Motor neuron (in vitro differentiated cells): ENCODE measurements around the gene DNASE1. TPM values are rescaled to one million over a fixed set of nuclear protein-coding genes. Genes with fewer than 3 reads are reported as not detected.

Source experiments
- ATAC-seq, 8 experiments: fragments of 200-7000 bp; cut with Tn5 transposase; replicated peaks in 6 of 8; 2 replicates each; pipeline ENCODE4 v1.8.0; 2021; ENCODE audit warnings: mild to moderate bottlenecking in 8 of 8, moderate library complexity in 8 of 8
- H3K27ac ChIP-seq, 2 donors: fragments of 250-450 bp; sonication (Bioruptor Pico); 2 replicates each; pipeline ENCODE4 v1.9.0; 2021; ENCODE audit warnings: antibody characterized with exemption in 2 of 2, mild to moderate bottlenecking in 2 of 2, moderate library complexity in 1 of 2
- H3K4me1 ChIP-seq, 2 donors: fragments of 250-450 bp; sonication (Bioruptor Pico); replicated peaks in 1 of 2; 2 replicates each; pipeline ENCODE4 v1.6.1; 2021; ENCODE audit warnings: antibody characterized with exemption in 2 of 2, mild to moderate bottlenecking in 2 of 2, moderate library complexity in 1 of 2
- H3K4me3 ChIP-seq, 5 donors: fragments of 250-450 bp; sonication (Bioruptor Pico); 2 replicates each; pipeline ENCODE4 v1.9.0; 2021; ENCODE audit warnings: antibody characterized with exemption in 5 of 5, mild to moderate bottlenecking in 5 of 5, moderate library complexity in 4 of 5
- WGBS, 10 experiments: fragments of 450-650 bp; shearing (Covaris generic); methylation state at CpG; one replicate each; pipeline ENCODE4 v1.0.0; 2022; 5-methylcytosine and 5-hydroxymethylcytosine counted together
- in situ Hi-C, 9 experiments: fragments of 400-800 bp; cut with MboI; loops; one replicate each; pipeline ENCODE4 v1.15.0; 2021; ENCODE audit warnings: low sequenced_read_pairs in 9 of 9, low pct_unique_long_range_greater_than_20kb in 2 of 9; ENCODE audit not compliant: unreplicated experiment in 9 of 9
- total RNA-seq, 8 experiments: library from RNA; unstranded; fragments of 300-600 nt; gene quantifications; 2 replicates each; pipeline versions ENCODE4 v1.2.3 to v1.2.4, GENCODE V29; 2022

DNASE1 gene
- total RNA-seq, 8 experiments from 2014 or later, result 10.3 to 40.8 (median 25.3) TPM

DNA sequence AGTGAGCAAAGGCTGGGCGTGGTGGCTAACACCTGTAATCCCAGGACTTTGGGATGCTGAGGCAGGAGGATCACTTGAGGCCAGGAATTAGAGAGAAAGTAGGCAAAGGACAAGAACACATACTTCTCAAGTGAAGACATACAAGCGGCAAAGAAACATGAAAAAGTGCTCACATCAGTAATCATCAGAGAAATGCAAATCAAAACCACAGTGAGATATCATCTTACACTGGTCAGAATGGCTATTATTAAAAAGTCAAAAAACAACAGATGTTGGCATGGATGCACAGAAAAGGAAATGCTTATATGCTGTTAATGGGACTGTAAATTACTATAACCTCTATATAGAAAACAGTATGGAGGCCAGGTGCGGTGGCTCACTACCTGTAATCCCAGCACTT is 30.8 kb upstream of the DNASE1 start:
- H3K4me1 ChIP-seq, result no peaks in the 10 kb centered on the region
- WGBS, 10 experiments, result 67 to 100% (median 89%) methylated on average over 1 to 3 of the region's 3 CpGs; no CpG with 5 or more reads in 1 of the 10 experiments
- H3K27ac ChIP-seq, result no peak overlapping the region
- no peak overlapping the region for H3K4me3 ChIP-seq
- ATAC-seq, result peak in 1 of 8 experiments; percentile 70
- in situ Hi-C loops, result no loop called here

DNA sequence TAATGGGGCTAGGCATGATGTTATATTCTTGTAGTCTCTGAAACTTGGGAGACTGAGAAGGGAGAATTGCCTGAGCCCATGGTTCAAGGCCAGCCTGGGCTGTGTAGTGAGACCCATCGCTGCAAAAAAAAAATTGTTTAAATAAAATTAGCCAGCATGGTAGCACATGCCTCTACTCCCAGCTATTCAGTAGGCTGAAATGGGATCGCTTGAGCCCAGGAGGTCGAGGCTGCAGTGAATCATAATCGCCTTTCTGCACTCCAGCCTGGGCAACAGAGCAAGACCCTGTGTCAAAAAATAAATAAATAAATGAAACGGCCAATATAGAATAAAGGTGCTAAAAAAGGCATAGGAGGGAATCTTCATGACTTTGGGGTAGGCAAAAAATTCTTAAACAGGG is 29.2 kb upstream of the DNASE1 start:
- in situ Hi-C loops, result no loop called here
- ATAC-seq, result no peak
- H3K27ac ChIP-seq, result no peak overlapping the region
- no peaks in the 10 kb centered on the region for H3K4me1 ChIP-seq
- WGBS, 10 experiments, result 75 to 100% (median 92%) methylated on average over 1 to 5 of the region's 5 CpGs; no CpG with 5 or more reads in 4 of the 10 experiments
- no peak overlapping the region for H3K4me3 ChIP-seq

DNA sequence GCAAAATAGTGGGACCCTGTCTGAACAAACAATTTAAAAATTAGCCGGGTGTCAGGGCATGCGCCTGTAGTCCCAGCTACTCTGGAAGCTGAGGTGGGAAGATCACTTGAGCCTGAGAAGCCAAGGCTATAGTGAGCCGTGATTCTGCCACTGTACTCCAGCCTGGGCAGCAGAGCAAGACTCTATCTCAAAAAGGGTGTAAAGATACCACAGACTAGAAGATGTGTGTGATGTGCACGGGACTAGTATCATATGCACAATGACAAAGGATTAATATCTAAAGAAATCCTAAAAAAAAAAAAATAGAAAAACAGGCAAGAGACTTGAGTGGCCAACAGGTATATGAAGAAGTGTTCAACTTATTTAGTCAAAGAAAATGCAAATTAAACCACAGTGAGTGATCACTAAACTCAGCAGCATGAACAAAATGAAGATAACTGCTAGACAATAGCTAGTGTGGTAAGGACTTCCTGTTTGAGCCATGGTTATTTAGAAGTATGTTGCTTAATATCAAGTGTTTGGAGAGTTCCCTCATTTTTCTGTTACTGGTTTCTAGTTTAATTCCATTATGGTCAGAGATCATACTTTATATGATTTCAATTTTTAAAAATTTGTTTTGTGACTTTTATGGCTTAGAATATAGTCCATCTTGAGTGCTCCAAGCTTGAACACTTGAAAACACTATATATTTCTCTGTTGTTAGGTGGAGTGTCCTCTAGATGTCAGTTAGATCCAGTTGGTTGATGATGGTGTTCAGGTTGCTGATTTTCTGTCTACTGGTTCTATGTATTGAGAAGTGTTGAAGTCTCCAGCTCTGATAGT is 28.4 kb upstream of the DNASE1 start:
- no peak overlapping the region for H3K27ac ChIP-seq
- in situ Hi-C loops, result no loop called here
- 40 to 100% (median 81%) methylated on average over 1 to 4 of the region's 4 CpGs; no CpG with 5 or more reads in 2 of the 10 experiments for WGBS, 10 experiments
- no peak overlapping the region for H3K4me3 ChIP-seq
- ATAC-seq, result peak in 1 of 8 experiments; percentile 23
- H3K4me1 ChIP-seq, result no peaks in the 10 kb centered on the region

DNA sequence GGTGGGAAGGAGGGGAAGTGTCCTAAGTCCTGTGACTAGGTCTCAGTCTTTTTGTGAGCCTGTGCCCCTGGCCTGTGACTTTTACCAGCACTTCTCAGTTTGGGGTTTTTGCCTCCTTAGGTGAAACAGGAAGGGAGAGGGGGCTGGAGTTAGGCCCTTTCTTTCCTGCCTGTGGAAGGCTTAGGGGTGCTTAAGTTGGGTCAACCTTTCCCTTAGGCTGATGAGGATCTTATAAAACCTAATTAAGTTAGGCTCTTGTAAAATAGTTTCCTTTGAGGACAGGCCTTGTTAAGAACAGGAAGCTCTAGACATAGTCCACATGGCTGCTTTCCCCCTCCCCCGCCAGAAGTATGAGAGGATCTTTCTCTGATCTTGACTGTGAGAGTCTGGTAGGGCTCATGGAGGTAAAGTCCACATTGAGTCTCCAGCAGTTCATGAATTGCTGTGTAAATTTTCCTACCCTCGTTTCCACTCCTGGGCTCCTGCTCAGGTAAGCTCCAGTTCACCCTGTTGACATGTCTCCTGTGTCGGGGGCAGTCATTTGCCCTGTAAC is 17.0 kb upstream of the DNASE1 start:
- no peak for ATAC-seq
- no peak overlapping the region for H3K27ac ChIP-seq
- 0 to 69% (median 60%) methylated on average over 1 to 3 of the region's 3 CpGs; no CpG with 5 or more reads in 4 of the 10 experiments for WGBS, 10 experiments
- in situ Hi-C loops, result no loop called here
- peaks cover 0 to 2% of the 10 kb centered on the region in 2 donors for H3K4me1 ChIP-seq
- no peak overlapping the region for H3K4me3 ChIP-seq

DNA sequence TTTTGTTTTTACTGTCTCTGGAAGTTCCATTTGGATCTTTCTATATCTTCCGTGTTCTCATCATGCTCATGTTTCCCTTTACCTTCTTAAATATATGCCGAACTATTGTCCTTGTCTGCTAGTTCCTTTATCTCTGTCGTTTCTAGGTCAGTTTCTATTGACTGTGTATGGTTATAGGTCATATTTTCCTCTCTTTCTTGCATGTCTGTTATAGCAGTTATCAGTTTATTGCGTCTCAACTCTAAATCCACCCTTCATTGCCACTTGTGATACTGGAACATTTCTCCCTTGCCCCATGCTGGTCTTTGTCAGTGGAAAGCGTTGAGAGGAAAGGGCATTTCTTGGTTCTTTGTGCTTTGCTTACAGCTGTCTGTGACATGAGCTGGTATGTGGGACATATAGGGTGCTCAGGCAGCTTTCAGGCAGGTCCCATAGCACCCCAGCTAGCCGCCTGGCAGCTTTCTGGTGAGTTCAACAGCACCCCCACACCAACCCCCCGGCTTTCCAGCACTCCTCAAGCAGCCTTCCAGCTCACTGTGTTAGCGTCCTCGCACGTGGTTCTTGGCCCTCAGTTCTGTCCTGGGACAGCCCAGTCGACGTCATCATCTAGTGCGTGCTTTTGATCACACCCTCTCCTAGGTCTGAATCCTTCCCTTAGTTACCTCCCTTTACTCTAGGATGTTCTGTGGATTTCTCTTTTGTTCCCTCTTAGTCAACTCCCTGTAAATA is 15.4 kb upstream of the DNASE1 start:
- H3K4me3 ChIP-seq, result no peak overlapping the region
- WGBS, 10 experiments, result 82 to 100% (median 91%) methylated on average over 2 to 13 of the region's 13 CpGs
- in situ Hi-C loops, result no loop called here
- H3K27ac ChIP-seq, result no peak overlapping the region
- no peak for ATAC-seq
- H3K4me1 ChIP-seq, result peaks cover 2 to 8% of the 10 kb centered on the region in 2 donors

DNA sequence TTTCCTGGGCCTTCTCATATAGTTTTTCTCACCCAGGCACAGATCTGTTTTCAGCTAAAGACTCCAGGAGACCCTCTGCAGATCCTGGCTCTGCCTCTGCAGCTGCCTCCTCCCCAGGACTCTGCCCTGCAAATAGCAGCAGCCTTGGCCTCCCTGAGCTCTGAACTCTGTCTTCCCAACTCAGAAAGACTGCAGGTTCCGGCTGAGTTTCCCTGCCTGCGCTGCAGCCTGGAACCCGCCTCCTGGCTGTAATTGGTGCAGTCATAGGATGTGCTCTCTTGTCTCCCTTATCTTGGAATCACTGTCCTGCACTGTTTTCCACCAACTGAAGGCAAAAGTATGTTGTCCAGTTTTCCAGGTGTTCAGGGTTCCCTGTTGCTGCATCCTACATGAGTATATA is 14.3 kb upstream of the DNASE1 start:
- Histone ChIP-seq H3K4me3 (no peak overlapping the region), H3K4me1 (peaks cover 7 to 14% of the 10 kb centered on the region in 2 donors), H3K27ac (no peak overlapping the region)
- 83 to 100% (median 98%) methylated on average over 1 to 3 of the region's 3 CpGs; no CpG with 5 or more reads in 4 of the 10 experiments for WGBS, 10 experiments
- no peak for ATAC-seq
- in situ Hi-C loops, result no loop called here

DNA sequence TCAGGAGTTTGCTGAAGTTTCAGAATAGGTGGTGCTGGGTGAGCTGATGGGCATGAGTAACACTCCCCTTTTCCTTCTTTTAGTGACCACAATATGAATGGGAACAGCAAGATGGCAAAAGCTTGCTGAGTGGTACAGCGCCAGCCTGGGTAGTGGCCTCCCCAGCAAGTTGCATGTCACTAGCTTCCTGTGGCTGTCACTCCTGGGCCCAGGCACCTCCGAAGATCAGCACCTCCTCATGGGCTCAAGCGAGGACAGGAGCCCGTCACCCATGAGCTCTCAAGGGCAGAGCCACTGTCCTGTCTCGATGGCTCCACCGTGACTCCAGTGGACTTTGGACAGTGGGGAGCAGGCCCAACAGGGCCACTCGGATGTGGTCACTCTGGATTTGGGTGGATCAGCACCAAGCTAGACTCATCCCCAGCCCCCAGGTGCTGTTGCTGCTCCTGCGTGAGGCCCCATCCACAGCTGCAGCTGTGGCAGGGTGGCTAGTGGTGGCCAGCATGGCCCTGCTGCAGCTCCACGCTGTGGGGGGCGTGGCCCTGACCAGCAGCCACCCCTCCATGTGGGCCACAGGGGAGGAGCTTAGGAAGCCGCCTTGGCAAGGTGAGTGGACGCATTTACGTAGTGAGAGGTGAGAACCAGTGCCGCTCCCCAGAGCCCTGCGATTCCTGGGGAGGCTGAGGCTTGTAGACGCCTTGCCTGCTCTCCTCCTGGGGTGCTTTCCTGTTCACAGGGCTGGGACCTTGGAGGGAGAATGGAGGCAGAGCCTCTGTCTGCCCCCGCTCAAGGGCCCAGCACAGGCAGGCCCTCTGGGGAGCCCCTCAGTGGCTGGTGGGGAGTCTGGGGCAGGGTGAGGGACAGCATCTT is 13.6 kb upstream of the DNASE1 start:
- Histone ChIP-seq H3K4me1 (peaks cover 14 to 19% of the 10 kb centered on the region in 2 donors), H3K27ac (no peak overlapping the region), H3K4me3 (no peak overlapping the region)
- no peak for ATAC-seq
- 90 to 97% (median 93%) methylated on average over 2 to 6 of the region's 17 CpGs; no CpG with 5 or more reads in 6 of the 10 experiments for WGBS, 10 experiments
- in situ Hi-C loops, result no loop called here

DNA sequence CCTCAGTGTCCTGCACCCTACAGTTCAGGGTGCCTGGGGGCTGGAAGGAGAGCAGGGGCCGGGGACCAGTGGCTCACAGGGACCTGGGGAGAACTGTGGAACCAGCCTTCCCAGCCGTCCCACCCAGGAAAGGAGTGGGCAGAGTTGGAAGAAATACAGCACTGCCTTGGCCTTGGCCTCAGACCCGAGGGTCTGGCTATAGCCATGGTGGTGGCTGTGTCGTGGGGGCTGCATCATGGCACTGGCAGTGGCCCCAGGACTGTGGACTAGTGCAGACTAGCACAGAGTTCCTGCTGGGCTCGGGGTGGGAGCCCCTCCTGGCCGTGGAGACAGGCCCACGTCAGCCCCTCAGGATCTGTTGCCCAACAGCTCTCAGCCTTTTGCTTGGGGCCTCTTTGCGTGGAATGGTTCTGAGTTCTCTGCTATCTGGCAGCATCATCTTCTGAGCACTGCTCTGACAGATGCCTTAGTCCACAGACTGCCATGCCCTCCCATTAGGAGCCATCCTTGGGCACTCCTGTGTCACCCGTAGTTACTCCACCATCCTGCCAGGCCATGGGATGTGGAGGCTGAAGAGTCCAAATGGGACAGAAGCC is 12.6 kb upstream of the DNASE1 start:
- Histone ChIP-seq H3K4me1 (peaks cover 22 to 29% of the 10 kb centered on the region in 2 donors), H3K4me3 (no peak overlapping the region), H3K27ac (no peak overlapping the region)
- in situ Hi-C loops, result no loop called here
- no peak for ATAC-seq
- WGBS, 10 experiments, result 78 to 100% (median 94%) methylated on average over 1 to 6 of the region's 9 CpGs; no CpG with 5 or more reads in 6 of the 10 experiments

DNA sequence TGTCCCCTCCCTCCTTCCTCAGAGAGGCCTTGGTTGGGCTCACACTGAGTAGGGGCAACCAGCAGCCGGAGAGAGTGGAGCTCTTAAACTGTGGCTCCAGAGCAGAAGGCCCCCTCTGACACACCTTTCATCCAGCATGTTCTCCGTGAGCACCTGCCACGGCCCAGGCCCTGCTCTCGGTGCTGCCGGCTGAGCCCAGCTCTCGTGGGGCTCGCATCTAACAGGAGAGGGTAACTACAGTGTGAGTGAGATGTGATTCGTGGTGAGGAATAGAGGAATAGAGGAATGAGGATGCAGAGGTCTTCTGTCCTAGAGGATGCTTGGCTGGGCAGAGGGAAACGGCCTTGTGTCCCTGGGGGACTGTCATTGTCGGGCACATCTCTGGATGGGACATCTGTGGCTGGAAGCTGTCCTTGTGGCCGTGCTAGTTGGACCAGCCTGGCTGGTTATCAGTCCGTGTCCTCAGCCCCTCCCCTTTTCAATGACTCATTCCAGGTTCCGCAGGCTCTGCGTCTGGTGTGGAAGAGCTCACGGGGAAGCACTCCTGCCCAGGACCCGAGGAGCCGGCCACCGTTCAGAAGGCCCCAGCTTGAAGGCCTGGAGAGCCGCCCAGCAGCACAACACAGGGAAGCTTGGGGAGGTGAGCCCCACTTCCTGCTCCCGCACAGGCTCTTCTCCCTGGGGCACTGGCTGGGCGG is 11.9 kb upstream of the DNASE1 start:
- Histone ChIP-seq H3K4me1 (peaks cover 22 to 29% of the 10 kb centered on the region in 2 donors), H3K27ac (peak overlapping the region in 1 of 2 donors; percentile 26), H3K4me3 (no peak overlapping the region)
- 60 to 76% (median 71%) methylated on average over 6 to 10 of the region's 21 CpGs; no CpG with 5 or more reads in 6 of the 10 experiments for WGBS, 10 experiments
- in situ Hi-C loops, result no loop called here
- peak in 6 of 8 experiments; percentile 75 to 82 (median 80) for ATAC-seq

DNA sequence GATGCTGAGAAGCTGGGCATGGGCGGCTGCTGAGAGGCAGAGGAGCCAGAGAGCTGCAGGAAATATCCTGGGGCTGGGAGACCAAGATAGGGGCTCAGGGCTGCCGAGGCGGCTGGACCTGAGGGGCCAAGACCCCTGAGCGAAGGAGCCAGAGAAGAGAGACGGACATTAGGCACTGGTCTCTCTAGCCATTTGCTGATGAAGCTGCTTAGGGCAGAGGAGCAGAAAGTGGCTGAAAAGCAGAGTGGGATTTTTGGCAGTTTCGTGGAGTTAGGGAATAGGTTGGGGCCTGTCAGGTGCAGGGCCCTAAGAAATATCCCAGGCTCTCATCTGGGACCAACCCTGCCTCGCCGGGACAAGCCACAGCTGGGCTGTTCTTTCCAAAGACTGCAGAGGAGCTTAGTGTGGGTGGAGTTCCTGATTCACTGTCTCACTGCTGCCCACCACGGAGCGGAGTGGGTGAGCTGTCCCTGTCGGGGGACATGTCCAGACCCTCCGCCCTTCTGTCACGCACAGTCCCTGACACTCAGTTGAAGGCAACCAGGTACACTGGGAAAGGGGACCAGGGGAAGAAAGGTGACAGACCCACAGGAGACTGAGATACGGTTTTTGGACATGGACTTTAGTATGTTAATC is 11.3 kb upstream of the DNASE1 start:
- in situ Hi-C loops, result no loop called here
- Histone ChIP-seq H3K27ac (peak overlapping the region in 1 of 2 donors; percentile 26), H3K4me1 (peaks cover 22 to 29% of the 10 kb centered on the region in 2 donors), H3K4me3 (no peak overlapping the region)
- WGBS, 10 experiments, result 80 to 92% (median 85%) methylated on average over 1 to 7 of the region's 14 CpGs; no CpG with 5 or more reads in 3 of the 10 experiments
- no peak for ATAC-seq

DNA sequence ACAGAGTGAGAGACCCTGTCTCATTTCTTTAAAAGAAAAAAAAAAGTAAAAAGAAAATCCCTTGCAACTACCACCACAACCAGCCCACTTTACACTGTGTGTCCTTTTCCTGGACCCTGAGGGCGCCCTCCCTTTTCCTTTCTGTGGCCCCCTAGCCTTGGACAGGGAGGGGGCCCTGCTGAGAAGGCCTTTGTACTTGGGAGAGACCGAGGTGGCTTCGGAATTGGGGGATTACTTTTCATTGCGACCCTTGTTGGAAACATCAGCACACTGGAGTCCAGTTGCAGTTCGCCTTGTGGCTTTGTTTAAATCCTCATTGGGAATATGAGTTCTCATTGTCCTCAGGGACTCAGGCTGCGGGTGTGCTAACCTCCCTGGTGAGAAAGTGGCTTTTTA is 9.4 kb upstream of the DNASE1 start:
- 17 to 56% (median 37%) methylated on average over 1 to 5 of the region's 6 CpGs; no CpG with 5 or more reads in 3 of the 10 experiments for WGBS, 10 experiments
- Histone ChIP-seq H3K4me1 (peaks cover 22 to 29% of the 10 kb centered on the region in 2 donors), H3K27ac (peak overlapping the region; percentile 69 to 79), H3K4me3 (no peak overlapping the region)
- in situ Hi-C loops, result no loop called here
- ATAC-seq, result no peak
